WTC11 (cell line): Measurements from ENCODE around the gene TNS3. TPM values are rescaled to one million over a fixed set of nuclear protein-coding genes. Genes with fewer than 3 reads are reported as not detected.

ENCODE experiments used
- ATAC-seq: fragments of 200-7000 bp; cut with Tn5 transposase; 2 replicates; pipeline ENCODE4 v1.10.0; 2021; ENCODE audit warnings: mild to moderate bottlenecking, moderate library complexity
- CTCF ChIA-PET: fragments of 300-600 bp; sonication (Branson Sonifier 250); formaldehyde crosslinking; loops from one replicate; lab custom pipeline; 2021; ENCODE audit warnings: antibody characterized with exemption; lab: Charles Lee
- POLR2A ChIA-PET: fragments of 350-600 bp; sonication (Branson Sonifier 250); formaldehyde crosslinking; loops from one replicate; lab custom pipeline; 2021; ENCODE audit warnings: antibody characterized with exemption; lab: Charles Lee
- DNase-seq: peaks from one replicate; pipeline ENCODE4 v3.0.0; 2021; ENCODE audit warnings: low spot score
- H3K27ac Mint-ChIP-seq: 2 replicates; pipeline ENCODE4 v1.8.0; 2021; ENCODE audit warnings: mixed read lengths
- H3K27me3 Mint-ChIP-seq: 2 replicates; pipeline ENCODE4 v1.8.0; 2021; ENCODE audit warnings: low read depth, mild to moderate bottlenecking, moderate library complexity, mixed read lengths
- H3K36me3 Mint-ChIP-seq: 2 replicates; pipeline ENCODE4 v1.8.0; 2021; ENCODE audit warnings: mixed read lengths
- H3K4me1 Mint-ChIP-seq: 2 replicates; pipeline ENCODE4 v1.8.0; 2022; ENCODE audit warnings: mixed read lengths
- H3K4me3 Mint-ChIP-seq: 2 replicates; pipeline ENCODE4 v1.8.0; 2021; ENCODE audit warnings: mild to moderate bottlenecking, moderate library complexity, mixed read lengths
- H3K9me3 Mint-ChIP-seq: 2 replicates; pipeline ENCODE4 v1.8.0; 2021; ENCODE audit warnings: mixed read lengths
- ARID4B ChIP-seq: sonication (generic); formaldehyde crosslinking; IDR thresholded peaks from 2 replicates; pipeline ENCODE4 v1.8.0; 2023; ENCODE audit warnings: missing genetic modification reagents, mild to moderate bottlenecking, borderline replicate concordance
- ESRRA ChIP-seq: sonication (generic); formaldehyde crosslinking; IDR thresholded peaks from 2 replicates; pipeline ENCODE4 v1.8.1; 2022; ENCODE audit warnings: mild to moderate bottlenecking, missing genetic modification reagents, borderline replicate concordance
- JUN ChIP-seq: sonication (generic); formaldehyde crosslinking; IDR thresholded peaks from 2 replicates; pipeline ENCODE4 v1.8.0; 2023; ENCODE audit warnings: mild to moderate bottlenecking, missing genetic modification reagents
- MLX ChIP-seq: sonication (generic); formaldehyde crosslinking; IDR thresholded peaks from 2 replicates; pipeline ENCODE4 v1.8.1; 2023; ENCODE audit warnings: mild to moderate bottlenecking, missing genetic modification reagents, moderate library complexity
- NR2C2 ChIP-seq: sonication (generic); formaldehyde crosslinking; IDR thresholded peaks from 2 replicates; pipeline ENCODE4 v1.8.0; 2022; ENCODE audit warnings: mild to moderate bottlenecking, missing genetic modification reagents
- PRRX2 ChIP-seq: fragments of 250-450 bp; sonication (Bioruptor Pico); IDR thresholded peaks from 2 replicates; pipeline ENCODE4 v1.8.0; 2021; ENCODE audit warnings: mild to moderate bottlenecking
- TP53 ChIP-seq: sonication (generic); formaldehyde crosslinking; IDR thresholded peaks from 2 replicates; pipeline ENCODE4 v1.8.1; 2023; ENCODE audit warnings: mild to moderate bottlenecking, missing genetic modification reagents
- ZBTB21 ChIP-seq: sonication (generic); formaldehyde crosslinking; IDR thresholded peaks from 2 replicates; pipeline ENCODE4 v1.8.1; 2023; ENCODE audit warnings: mild to moderate bottlenecking, missing genetic modification reagents, borderline replicate concordance
- total RNA-seq: library from RNA; stranded (reverse); gene quantifications from 3 replicates; pipeline ENCODE4 v1.2.3, GENCODE V29; 2021
- TF ChIP-seq, protein P1 (sequence below): sonication (generic); formaldehyde crosslinking; IDR thresholded peaks from 2 replicates; pipeline ENCODE4 v1.8.1; 2023; ENCODE audit warnings: mild to moderate bottlenecking, moderate library complexity, missing genetic modification reagents
- TF ChIP-seq, protein P2 (sequence below): fragments of 250-450 bp; sonication (Bioruptor Pico); IDR thresholded peaks from 2 replicates; pipeline ENCODE4 v1.8.0; 2021; ENCODE audit warnings: mild to moderate bottlenecking
- TF ChIP-seq, protein P3 (sequence below): fragments of 250-450 bp; sonication (Bioruptor Pico); IDR thresholded peaks from 2 replicates; pipeline ENCODE4 v1.9.0; 2021; ENCODE audit warnings: mild to moderate bottlenecking, borderline replicate concordance
- TF ChIP-seq, protein P4 (sequence below): sonication (generic); formaldehyde crosslinking; IDR thresholded peaks from 2 replicates; pipeline ENCODE4 v1.8.1; 2023; ENCODE audit warnings: mild to moderate bottlenecking, missing genetic modification reagents, borderline replicate concordance

The TNS3 gene
- total RNA-seq, 1 experiment from 2014 or later: 37.7 TPM

DNA sequence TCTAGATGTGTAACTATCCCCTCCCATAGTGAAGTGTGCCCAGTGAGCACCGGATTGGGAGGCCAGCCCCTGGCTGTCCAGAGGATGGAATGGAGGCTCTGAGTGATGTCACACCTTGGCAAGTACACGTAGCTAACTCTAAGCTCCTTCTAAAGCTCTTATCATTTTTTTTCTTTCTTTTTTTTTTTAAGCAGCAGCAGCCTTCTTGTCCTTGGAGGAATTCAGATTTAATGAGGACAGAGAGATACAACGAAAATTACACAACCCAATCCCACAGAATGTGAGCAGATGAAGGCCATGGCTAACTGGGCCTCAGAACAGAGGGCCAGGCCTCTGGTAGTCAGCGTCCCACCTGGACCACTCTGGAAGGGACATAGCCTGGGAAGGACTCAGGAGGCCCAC, 11.3 kb downstream of the TNS3 start:
- Mint-ChIP-seq H3K27ac (peak overlapping the region; percentile 67), H3K4me1 (peaks cover 65% of the 10 kb centered on the region), H3K27me3 (no peaks in the 10 kb centered on the region), H3K36me3 (peaks cover 5% of the 10 kb centered on the region), H3K9me3 (no peaks in the 10 kb centered on the region), H3K4me3 (no peak overlapping the region)
- ChIA-PET CTCF (interaction anchor here (0.7 to 2.2 kb wide), 3 partner anchors 11 to 249 kb away, joined by 3 to 6 read pairs (median 5); no protein-coding TSS in a partner anchor), POLR2A (no interaction called here)
- TF ChIP-seq JUN (no peak), PRRX2 (CRISPR knock-in tag) (no peak), ESRRA (CRISPR knock-in tag) (no peak), TP53 (CRISPR knock-in tag) (no peak), NR2C2 (no peak), ARID4B (CRISPR knock-in tag) (no peak), MLX (CRISPR knock-in tag) (no peak)
- TF ChIP-seq, protein P1, sequence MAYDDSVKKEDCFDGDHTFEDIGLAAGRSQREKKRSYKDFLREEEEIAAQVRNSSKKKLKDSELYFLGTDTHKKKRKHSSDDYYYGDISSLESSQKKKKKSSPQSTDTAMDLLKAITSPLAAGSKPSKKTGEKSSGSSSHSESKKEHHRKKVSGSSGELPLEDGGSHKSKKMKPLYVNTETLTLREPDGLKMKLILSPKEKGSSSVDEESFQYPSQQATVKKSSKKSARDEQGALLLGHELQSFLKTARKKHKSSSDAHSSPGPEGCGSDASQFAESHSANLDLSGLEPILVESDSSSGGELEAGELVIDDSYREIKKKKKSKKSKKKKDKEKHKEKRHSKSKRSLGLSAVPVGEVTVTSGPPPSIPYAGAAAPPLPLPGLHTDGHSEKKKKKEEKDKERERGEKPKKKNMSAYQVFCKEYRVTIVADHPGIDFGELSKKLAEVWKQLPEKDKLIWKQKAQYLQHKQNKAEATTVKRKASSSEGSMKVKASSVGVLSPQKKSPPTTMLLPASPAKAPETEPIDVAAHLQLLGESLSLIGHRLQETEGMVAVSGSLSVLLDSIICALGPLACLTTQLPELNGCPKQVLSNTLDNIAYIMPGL: no peak
- TF ChIP-seq, protein P2, sequence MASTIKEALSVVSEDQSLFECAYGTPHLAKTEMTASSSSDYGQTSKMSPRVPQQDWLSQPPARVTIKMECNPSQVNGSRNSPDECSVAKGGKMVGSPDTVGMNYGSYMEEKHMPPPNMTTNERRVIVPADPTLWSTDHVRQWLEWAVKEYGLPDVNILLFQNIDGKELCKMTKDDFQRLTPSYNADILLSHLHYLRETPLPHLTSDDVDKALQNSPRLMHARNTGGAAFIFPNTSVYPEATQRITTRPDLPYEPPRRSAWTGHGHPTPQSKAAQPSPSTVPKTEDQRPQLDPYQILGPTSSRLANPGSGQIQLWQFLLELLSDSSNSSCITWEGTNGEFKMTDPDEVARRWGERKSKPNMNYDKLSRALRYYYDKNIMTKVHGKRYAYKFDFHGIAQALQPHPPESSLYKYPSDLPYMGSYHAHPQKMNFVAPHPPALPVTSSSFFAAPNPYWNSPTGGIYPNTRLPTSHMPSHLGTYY: no peak
- TF ChIP-seq, protein P3, sequence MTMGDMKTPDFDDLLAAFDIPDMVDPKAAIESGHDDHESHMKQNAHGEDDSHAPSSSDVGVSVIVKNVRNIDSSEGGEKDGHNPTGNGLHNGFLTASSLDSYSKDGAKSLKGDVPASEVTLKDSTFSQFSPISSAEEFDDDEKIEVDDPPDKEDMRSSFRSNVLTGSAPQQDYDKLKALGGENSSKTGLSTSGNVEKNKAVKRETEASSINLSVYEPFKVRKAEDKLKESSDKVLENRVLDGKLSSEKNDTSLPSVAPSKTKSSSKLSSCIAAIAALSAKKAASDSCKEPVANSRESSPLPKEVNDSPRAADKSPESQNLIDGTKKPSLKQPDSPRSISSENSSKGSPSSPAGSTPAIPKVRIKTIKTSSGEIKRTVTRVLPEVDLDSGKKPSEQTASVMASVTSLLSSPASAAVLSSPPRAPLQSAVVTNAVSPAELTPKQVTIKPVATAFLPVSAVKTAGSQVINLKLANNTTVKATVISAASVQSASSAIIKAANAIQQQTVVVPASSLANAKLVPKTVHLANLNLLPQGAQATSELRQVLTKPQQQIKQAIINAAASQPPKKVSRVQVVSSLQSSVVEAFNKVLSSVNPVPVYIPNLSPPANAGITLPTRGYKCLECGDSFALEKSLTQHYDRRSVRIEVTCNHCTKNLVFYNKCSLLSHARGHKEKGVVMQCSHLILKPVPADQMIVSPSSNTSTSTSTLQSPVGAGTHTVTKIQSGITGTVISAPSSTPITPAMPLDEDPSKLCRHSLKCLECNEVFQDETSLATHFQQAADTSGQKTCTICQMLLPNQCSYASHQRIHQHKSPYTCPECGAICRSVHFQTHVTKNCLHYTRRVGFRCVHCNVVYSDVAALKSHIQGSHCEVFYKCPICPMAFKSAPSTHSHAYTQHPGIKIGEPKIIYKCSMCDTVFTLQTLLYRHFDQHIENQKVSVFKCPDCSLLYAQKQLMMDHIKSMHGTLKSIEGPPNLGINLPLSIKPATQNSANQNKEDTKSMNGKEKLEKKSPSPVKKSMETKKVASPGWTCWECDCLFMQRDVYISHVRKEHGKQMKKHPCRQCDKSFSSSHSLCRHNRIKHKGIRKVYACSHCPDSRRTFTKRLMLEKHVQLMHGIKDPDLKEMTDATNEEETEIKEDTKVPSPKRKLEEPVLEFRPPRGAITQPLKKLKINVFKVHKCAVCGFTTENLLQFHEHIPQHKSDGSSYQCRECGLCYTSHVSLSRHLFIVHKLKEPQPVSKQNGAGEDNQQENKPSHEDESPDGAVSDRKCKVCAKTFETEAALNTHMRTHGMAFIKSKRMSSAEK: no peak
- DNase-seq (no peak), ATAC-seq (no peak)

DNA sequence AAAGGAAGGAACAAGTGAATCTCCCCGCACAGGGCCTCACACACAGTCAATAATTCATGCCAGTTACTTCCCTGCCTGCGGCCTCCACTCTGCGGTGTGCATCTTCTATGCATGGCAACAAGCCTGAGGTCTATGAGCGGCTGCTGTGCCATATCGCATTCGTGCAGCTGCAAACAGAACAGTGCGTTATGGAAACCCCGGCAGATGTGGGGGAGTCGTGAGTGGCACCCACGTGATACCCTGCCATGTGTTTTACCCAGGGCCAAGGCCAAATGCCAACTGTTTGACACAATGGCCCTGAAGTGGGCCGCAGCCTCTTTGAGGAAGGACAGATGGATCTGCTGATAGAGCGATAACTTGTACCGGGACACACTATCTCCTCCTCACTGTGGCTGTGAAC, 13.4 kb downstream of the TNS3 start:
- no peak for ATAC-seq
- CTCF ChIA-PET: interaction anchor here (0.7 kb wide), 1 partner anchor 132 kb away, joined by 3 read pairs; no protein-coding TSS in a partner anchor
- no peaks in the 10 kb centered on the region for H3K9me3 Mint-ChIP-seq
- no peak for DNase-seq
- no peak overlapping the region for H3K27ac Mint-ChIP-seq
- peaks cover 5% of the 10 kb centered on the region for H3K36me3 Mint-ChIP-seq
- H3K4me3 Mint-ChIP-seq: no peak overlapping the region
- peaks cover 51% of the 10 kb centered on the region for H3K4me1 Mint-ChIP-seq
- POLR2A ChIA-PET: no interaction called here
- H3K27me3 Mint-ChIP-seq: no peaks in the 10 kb centered on the region
- TF ChIP-seq, protein P4, sequence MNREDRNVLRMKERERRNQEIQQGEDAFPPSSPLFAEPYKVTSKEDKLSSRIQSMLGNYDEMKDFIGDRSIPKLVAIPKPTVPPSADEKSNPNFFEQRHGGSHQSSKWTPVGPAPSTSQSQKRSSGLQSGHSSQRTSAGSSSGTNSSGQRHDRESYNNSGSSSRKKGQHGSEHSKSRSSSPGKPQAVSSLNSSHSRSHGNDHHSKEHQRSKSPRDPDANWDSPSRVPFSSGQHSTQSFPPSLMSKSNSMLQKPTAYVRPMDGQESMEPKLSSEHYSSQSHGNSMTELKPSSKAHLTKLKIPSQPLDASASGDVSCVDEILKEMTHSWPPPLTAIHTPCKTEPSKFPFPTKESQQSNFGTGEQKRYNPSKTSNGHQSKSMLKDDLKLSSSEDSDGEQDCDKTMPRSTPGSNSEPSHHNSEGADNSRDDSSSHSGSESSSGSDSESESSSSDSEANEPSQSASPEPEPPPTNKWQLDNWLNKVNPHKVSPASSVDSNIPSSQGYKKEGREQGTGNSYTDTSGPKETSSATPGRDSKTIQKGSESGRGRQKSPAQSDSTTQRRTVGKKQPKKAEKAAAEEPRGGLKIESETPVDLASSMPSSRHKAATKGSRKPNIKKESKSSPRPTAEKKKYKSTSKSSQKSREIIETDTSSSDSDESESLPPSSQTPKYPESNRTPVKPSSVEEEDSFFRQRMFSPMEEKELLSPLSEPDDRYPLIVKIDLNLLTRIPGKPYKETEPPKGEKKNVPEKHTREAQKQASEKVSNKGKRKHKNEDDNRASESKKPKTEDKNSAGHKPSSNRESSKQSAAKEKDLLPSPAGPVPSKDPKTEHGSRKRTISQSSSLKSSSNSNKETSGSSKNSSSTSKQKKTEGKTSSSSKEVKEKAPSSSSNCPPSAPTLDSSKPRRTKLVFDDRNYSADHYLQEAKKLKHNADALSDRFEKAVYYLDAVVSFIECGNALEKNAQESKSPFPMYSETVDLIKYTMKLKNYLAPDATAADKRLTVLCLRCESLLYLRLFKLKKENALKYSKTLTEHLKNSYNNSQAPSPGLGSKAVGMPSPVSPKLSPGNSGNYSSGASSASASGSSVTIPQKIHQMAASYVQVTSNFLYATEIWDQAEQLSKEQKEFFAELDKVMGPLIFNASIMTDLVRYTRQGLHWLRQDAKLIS: no peak
- TF ChIP-seq, protein P3: no peak
- no peak for TF ChIP-seq ZBTB21 (CRISPR knock-in tag)
